ENCODE results near the gene ST6GAL1. TPM values are rescaled to one million over a fixed set of nuclear protein-coding genes. Genes with fewer than 3 reads are reported as not detected.
"Not testable (repeated sequence)": the region's sequence is repeated elsewhere in the genome, so short reads cannot be mapped to it uniquely, and the experiment has no call there.

Gene ST6GAL1
- total and polyA plus RNA-seq, 2 of the 8 experiments (the other 6 are each of a cell fraction or from before 2014, with no cell fraction given), result 62.8 to 80.9 TPM

DNA sequence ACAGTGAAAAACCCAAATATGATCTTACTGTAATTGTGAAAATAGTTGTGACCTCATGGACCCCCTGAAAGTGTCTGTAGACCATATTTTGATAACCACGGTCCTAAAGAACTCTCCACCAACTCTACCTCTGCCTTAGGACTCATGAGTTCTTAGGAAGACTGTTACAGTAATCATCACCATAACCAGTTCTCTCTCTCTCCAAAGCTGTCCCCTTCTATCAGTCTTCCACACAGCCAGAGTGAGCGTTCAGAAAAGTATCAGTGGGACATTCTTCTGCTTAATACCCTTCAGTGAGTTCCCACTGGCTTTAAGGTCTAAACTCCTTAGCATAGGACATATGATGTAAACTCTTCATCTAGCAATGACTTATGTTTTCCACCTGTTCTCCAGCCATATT is 27.6 kb upstream of the ST6GAL1 start (continued):
- TF ChIP-seq EZH2 (IDR thresholded peaks at IDR 0.05; ENCODE audit: low read depth, low read length, severe bottlenecking) (no peak), BCL11A (IDR thresholded peaks at IDR 0.05; ENCODE audit: low read depth in 2 of 2, low read length in 2 of 2) (no peak)

DNA sequence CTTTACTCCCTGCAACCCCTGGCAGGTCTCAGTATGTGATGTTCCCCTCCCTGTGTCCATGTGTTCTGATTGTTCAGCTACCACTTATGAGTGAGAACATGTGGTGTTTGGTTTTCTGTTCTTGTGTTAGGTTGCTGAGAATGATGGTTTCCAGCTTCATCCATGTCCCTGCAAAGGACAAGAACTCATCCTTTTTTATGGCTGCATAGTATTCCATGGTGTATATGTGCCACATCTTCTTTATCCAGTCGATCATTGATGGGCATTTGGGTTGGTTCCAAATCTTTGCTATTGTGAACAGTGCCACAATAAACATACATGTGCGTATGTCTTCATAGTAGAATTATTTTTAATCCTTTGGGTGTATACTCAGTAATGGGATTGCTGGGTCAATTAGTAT is 26.6 kb upstream of the ST6GAL1 start:
- CTCF ChIA-PET (ENCODE audit: partially characterized antibody); H3K18ac ChIP-seq (ENCODE audit: extremely low read depth, low read length); DNase-seq (ENCODE audit: low read depth in 1 of 2, low spot score in 2 of 2); H3K23ac ChIP-seq (ENCODE audit: insufficient read length); H3K4me1 ChIP-seq (replicated peaks in 1 of 4; ENCODE audit: control insufficient read depth in 3 of 4, insufficient read depth in 4 of 4, low read length in 3 of 4); H3K4me2 ChIP-seq (ENCODE audit: insufficient read depth in 1 of 2, low read depth in 2 of 2, low read length in 2 of 2); H4K20me1 ChIP-seq (replicated peaks in 1 of 2; ENCODE audit: control insufficient read depth in 1 of 2, insufficient read depth in 2 of 2, low read length in 2 of 2); H3K27me3 ChIP-seq (replicated peaks in 1 of 4; ENCODE audit: control insufficient read depth in 3 of 4, extremely low read depth in 1 of 4, insufficient read depth in 3 of 4, low read length in 3 of 4); H3K27ac ChIP-seq (ENCODE audit: low read depth, low read length); H4K5ac ChIP-seq (ENCODE audit: insufficient read length, low read depth, low read length); H4K91ac ChIP-seq (replicated peaks; ENCODE audit: insufficient read length, low read length); H3K79me2 ChIP-seq (ENCODE audit: control insufficient read depth in 1 of 2, insufficient read depth in 2 of 2, low read length in 2 of 2); FAIRE-seq; H2BK12ac ChIP-seq (ENCODE audit: low read depth, low read length); H2BK15ac ChIP-seq (ENCODE audit: low read length); H3K9ac ChIP-seq (replicated peaks in 1 of 4; ENCODE audit: extremely low read depth in 1 of 4, low read depth in 3 of 4, low read length in 3 of 4); H3K56ac ChIP-seq (replicated peaks; ENCODE audit: insufficient read length, low read depth, low read length); H3K4me3 ChIP-seq (ENCODE audit: extremely low read depth in 1 of 4, insufficient read depth in 2 of 4, low read depth in 3 of 4, low read length in 4 of 4); H2BK5ac ChIP-seq (ENCODE audit: low read depth, low read length); H3K79me1 ChIP-seq (ENCODE audit: low read depth, low read length); H4K8ac ChIP-seq (ENCODE audit: extremely low read depth, insufficient read depth, low read length); POLR2A ChIA-PET (ENCODE audit: partially characterized antibody); H3K4ac ChIP-seq (replicated peaks; ENCODE audit: insufficient read length, low read depth, low read length); H3K36me3 ChIP-seq (ENCODE audit: control insufficient read depth in 2 of 4, insufficient read depth in 4 of 4, low read length in 3 of 4); H2BK20ac ChIP-seq (ENCODE audit: low read length); H3K23me2 ChIP-seq (ENCODE audit: low read depth, low read length); H3K9me3 ChIP-seq (ENCODE audit: insufficient read depth in 2 of 2, low read depth in 1 of 2, low read length in 1 of 2); H2AK5ac ChIP-seq (ENCODE audit: low read depth, low read length); H3K14ac ChIP-seq (ENCODE audit: insufficient read length); H2AFZ ChIP-seq (ENCODE audit: low read length); H2BK120ac ChIP-seq (replicated peaks; ENCODE audit: low read depth, low read length): not testable (repeated sequence)
- 93% methylated on average over 2 of the region's 2 CpGs; no CpG with 5 or more reads in 1 of the 2 experiments for WGBS, 2 experiments (ENCODE audit: extremely low coverage in 1 of 2, insufficient coverage in 1 of 2, insufficient read length in 1 of 2, insufficient replicate concordance in 2 of 2, low coverage in 1 of 2, low lambda C conversion rate in 2 of 2, missing lambda C conversion rate in 1 of 2)

Data from H1 (cell line).